NCI-H1694 (cell line): ENCODE results near the gene SLC27A5.
"Not testable (repeated sequence)": the region's sequence is repeated elsewhere in the genome, so short reads cannot be mapped to it uniquely, and the experiment has no call there.

ENCODE experiments used
- DNase-seq: peaks from one replicate; lab custom pipeline; 2025; lab: John Stamatoyannopoulos, UW

SLC27A5 gene

DNA sequence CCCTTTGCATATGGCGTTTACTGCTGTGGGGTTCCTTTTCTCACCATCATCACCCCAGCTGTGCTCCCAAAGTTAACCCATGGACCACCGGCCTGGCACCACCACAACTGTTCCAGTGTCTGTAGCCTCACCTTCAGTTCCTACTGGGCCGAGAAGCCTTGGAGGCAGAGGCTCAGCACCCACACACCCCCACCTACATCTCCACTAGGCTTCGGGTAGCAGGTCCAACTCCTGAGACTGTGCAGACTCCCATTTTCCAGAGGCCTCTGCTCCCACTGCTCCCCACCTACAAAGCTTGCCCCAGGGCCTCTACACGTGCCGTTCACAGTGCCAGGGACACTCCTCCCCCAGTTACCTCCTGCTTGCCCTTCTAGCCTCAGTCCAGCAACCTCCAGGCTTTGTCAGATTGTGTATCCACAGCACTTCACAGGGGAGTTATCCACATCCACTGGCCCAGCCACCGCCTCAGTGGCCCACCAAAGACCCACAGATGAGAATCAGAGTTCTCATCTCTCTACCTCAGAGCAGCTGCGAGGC is 14.1 kb downstream of the SLC27A5 start:
- no peak for DNase-seq

DNA sequence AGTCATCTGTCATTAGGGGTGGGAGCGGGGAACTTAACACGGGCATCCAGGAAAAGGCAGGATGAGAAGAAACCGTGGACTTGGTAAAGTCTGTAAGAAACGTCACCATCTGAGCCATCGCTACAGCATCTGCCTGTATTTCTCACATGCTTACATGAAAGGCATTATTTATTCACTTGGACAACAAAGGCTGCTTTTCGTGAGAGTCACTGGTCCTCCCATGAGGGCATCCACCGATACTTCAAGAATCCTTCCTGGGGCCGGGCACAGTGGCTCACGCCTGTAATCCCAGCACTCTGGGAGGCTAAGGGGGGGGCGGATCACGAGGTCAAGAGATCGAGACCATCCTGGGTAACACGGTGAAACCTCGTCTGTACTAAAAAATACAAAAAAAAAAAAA is 19.5 kb downstream of the SLC27A5 start:
- no peak for DNase-seq

DNA sequence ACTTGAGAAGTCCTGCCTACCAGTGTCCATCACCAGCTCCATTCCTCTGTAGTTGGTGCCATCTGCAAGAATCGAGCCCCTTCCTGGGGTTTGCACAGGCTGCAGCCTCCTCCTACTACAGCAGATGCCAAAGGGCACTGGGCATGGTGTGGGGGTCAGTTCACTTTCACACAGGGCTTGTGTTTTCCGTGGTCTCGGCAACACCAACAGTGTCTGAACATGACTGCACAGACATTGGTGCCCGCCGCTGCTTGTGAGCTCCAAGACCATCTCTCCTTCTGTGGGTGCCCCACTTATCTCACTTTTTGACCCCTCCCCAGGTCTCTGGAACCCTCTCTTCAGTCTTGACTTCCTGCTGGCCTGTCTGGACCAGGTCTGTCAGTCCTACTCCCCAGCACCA is 20.4 kb downstream of the SLC27A5 start:
- no peak for DNase-seq

DNA sequence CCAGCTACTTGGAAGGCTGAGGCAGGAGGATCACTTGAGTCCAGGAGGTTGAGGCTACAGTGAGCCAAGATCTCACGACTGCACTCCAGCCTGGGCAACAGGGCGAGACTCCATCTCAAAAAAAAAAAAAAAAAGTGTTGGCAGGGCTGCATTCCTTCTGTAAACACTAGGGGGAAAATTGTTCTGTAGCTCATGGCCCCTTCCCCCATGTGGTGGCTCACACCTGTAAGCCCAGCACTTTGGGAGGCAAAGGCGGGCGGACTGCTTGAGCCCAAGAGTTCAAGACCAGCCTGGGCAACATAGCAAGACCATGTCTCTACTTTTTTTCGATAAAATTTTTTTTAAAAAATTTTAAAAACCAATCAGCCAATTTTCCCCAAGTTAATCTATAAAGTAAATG is 27.4 kb downstream of the SLC27A5 start:
- not testable (repeated sequence) for DNase-seq

DNA sequence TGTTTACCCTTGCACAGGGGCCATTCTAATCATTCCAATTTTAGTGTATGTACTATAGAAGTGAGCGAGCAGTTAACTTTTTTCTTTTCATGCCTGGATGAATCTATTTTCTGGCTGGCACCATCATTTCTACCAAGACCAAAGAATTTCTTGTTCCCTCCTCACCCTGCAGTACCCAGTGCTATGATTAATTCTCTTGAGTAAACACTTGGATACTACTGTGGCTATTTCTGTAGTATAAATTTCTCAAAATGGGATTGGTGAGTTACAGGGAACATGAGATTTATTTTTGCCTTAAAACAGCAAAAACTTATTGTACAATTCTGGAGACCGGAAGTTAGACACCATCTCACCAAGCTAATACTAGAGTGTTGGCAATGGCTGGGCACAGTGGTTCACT is 28.0 kb downstream of the SLC27A5 start:
- no peak for DNase-seq

DNA sequence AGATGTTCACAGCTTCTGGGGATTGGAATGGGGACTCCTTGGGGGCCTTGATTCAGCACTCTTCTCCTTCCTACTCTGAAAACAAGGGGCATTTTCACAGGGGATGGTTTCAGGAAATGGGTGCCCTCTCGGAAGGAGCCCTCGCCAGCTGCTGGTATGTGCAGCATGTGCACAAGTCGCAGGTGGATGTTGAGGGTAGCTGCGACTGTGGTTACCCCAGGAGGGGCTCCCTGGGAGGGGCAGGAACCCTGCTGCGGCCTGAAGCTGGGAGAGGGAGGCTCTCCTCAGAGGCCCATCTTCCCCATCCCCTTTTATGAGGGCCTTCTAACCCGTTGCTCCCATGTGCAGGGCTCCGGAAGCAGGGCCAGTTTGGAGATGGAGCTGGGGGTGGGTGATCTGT is 29.4 kb downstream of the SLC27A5 start:
- no peak for DNase-seq

DNA sequence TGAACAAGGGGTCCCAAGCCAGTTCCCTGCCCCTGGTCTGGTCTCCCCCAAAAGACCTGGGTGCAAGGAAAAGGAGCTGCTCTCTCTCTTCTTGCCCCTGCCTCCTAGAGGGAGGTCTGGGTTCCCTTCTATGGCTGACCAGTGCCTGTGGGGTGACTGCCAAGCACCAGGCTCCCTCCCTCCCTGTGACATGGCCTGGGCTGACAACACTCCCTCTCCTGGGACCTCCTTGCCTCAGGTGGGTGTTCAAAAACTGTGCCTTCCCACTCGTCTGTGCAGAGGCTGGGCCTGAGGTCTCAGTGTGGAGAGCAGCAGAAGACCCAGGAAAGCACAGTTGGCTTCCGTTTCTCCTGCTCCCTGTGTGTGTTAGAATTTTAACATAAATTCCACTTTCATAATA is 31.0 kb downstream of the SLC27A5 start:
- DNase-seq, result no peak

DNA sequence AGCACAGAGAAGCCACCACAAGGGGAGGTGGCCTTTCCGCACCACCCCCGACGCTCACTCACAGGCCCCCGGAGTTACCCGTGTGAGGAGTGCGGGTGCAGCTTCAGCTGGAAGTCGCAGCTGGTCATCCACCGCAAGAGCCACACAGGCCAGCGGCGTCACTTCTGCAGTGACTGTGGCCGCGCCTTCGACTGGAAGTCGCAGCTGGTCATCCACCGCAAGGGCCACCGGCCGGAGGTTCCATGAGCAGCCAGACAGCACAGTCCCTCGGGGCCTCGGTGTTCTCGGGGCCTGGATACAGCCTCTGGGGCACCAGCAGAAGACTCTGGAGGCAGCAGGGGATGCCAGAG is 31.3 kb downstream of the SLC27A5 start:
- DNase-seq, result no peak

DNA sequence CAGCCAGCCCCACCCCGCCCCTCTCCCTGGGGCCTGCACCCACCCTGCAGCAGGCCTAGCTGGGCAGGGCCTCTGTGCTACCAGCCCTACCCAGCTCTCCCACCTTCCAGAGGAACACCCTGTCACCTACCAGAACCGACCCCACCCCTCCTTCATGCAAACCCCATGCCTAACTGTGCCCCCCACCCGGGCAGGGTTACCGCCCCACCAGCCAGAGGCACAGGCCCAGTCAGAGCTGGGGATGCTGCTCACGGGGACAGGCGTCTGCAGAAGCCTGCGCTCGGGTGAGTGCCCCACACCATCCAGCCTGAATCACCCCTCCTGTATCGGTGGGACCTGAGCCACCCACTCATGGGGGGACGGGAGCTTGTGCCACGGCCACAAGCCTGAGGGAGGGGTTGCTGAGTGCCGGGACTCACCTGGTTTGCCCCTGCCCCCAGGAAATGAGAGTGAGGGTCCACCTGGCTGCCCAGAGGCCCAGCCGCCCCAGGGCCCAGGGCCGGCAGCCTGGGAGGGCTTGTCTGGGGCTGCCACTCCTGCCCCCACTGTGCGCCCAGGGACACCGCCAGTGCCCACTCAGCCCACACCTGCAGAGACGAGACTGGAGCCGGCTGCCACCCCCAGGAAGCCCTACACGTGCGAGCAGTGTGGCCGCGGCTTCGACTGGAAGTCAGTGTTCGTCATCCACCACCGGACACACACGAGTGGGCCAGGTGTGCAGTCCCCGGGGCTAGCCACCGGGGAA is 31.9 kb downstream of the SLC27A5 start:
- DNase-seq, result no peak

DNA sequence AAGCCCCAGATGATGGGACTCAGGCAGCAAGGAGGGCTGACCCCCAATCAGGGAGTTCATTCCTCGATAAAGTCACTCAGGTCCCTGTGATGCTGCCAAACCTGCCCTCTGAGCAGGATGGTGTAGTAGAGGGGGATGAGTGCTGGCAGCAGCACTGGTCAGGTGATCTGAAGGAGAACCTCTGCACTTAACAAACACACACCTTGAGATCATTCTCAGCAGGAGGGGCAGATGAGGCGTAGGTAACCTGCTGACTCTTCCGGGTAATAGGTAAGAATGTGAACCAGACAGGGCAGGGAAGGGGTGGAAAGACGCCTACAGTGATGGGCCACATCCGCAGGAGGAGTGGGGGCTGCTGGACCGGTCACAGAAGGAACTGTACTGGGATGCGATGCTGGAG is 32.5 kb downstream of the SLC27A5 start:
- DNase-seq, result no peak

DNA sequence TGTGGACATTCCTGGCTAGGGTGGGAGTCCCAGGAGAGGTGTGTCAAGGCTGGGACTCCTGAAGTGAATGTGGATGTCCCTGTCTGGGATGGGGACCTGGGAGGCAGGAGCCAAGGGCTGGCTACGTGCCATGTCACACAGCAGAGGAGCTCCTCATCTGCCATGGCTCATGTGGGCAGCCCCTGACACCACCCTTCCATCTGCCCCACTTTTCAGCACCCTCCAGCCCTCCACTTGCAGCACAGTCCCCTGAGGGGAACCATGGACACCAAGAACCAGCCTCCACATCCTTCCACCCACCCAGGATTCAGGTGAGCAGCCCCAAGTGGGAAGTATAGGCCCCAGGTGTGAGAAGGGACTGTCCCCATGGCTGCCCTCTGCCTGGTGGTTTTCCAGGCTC is 33.9 kb downstream of the SLC27A5 start:
- no peak for DNase-seq

DNA sequence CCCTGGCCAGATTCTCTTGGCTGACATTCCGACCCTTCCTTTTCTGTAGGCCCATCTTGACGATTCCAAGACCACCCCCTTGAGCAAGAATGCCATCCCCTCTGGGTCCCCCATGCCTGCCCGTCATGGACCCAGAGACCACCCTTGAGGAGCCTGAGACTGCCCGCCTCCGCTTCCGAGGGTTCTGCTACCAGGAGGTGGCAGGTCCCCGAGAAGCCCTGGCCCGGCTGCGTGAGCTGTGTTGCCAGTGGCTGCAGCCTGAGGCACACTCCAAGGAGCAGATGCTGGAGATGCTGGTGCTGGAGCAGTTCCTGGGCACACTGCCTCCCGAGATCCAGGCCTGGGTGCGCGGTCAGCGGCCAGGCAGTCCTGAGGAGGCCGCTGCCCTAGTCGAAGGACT is 34.7 kb downstream of the SLC27A5 start:
- no peak for DNase-seq

DNA sequence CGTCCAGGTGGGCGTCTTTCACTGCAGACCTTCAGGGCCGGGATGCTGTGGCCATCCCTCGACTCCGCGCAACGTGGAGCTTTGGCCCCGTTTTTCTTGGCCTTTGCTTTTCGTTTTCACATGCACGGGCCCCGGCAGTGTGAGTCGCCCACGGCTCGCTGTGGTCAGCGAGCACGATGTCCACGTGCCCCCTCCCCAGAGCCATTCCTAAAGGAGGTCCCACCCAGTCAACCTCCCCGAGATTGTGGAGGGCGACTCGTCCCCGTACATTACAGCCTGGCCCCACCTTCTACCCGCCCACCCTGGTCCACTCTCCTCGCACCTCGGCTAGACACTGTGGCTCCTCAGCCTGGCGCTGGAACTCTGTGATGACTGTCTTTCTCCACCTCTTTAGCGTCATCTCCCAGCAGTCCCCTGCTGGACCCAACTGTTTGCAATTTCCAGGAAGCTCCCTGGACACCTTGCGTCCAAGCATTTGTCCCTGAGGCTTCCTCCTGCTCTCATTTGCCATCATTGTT is 35.2 kb downstream of the SLC27A5 start:
- DNase-seq, result no peak

DNA sequence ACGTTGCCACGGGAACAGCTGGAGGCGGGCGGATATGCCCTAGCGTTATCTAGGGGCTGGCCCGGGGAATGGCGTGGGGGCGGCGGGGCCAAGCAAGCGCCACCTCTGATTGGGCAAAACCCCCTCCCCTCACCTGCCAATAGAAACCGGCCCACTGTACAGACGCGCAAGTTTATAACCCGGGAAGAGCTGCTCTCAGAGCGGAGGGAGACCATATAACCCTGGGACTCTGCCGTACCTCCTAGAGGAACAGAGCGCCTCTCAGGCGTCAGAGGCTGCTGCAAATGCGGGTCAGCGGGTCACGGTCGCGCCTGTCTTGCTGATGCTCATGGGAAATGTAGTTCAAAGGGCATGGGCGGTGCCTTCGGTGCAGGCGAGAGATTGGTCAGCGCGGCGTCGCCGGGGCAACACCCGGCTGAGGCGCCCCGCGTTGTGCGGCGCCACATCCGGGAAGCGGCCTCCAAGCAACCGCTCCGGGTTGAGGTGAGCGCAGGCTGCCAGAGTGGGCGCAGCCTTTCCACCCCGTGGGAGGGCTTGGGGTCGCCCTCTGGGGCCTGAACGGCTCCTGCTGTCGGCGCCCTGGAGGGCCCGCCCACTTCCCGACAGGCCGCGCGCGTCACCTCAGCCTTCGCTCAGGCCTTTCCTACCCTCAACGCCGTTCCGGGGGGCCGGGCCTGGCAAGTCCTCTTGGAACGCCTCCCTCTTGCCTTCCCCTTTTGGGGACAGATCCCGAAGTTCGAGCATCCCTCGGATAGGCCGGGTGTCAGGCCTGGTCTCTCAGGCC is 35.9 kb downstream of the SLC27A5 start, which contains the start of gene ZNF446:
Gene ZNF446, plus strand, starts transcription at position 639 of the 784 bp plus-strand sequence. CDS start 867 bp downstream, outside the sequence.
- DNase-seq, result peak; percentile 93

DNA sequence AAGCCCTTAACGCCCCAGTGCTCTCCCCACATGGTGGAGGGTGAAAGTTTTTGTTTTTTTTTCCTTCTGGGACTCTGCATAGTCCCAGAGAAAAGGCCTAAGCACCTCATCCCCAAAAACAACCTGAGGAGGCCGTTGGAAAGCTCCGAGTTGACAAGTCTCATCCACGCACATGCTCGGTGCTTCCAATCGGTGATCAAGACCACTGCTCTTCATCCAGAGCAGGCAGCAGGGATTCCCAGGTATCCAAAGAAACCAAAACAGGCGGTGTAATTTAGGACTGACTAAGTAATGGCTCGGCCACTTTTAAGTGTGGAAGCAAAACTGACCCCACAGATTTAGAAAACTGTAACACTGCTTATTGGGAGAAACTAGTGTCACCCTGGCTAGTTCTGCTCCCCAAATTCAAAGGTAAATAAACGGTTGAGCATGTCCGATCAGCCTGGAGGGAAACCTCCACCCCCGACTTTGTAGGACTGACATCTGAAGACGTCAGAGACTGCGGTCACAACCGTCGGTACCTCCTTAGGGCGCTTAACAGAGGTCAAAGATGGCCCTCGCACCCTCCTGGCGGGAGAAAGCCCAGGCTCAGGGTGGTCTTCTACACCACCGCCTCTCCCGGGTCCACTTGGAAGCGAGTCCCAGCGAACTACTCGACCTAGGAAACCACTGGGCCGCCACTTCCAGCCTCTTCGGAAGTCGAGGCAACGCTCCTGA is 36.6 kb downstream of the SLC27A5 start:
- no peak for DNase-seq

DNA sequence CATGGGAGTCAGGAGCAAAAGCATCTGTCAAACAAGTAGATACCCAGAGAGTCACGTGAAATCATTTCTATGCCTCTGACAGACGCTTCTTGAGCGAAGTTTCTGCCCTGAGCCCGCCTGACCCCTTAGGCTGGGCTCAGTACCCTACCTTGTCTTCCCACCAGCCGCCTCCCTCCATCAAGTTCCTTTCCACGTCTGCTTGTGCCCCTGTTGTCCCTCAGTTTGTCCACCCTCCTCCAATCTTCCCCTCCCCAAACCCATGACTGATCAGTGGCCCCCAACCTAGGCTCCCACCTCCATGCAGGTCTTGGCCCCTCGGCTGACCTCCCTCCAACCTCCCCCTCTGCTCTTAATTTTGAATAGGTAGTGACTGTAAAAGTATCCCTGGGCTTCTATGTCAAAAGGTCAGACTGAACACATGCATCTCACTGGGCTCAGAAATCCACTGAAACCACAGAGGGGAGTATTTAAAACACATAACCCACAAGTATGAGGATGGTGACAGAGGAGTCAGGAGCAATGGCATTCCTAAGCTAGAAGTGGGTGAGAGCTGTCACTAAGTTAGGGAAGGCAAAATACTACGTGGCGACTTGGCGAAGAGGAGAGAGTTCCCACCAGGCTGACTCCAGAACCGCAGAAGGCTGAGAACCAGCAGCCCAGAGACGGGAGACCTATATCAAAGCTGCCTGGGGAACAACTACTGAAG is 37.3 kb downstream of the SLC27A5 start:
- DNase-seq, result no peak

DNA sequence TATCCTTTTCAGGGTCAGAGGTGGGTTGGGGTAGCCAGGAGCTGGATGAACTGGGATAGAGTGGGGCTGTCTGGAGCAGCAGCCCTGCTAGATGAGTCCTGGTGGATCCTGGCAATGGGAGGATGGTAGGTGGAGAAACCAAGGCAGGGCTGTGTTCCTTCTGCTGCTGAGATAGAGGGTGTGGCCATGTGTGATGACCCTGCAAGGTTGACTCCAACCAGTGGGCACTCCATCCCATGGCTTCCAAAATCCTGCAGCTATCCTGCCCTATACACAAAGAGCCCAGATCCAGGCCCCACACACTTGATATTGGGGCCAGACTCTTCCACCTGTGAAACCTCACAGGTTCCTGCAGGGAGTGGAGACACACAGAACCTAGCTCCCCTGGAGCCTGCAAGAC is 38.0 kb downstream of the SLC27A5 start:
- no peak for DNase-seq

DNA sequence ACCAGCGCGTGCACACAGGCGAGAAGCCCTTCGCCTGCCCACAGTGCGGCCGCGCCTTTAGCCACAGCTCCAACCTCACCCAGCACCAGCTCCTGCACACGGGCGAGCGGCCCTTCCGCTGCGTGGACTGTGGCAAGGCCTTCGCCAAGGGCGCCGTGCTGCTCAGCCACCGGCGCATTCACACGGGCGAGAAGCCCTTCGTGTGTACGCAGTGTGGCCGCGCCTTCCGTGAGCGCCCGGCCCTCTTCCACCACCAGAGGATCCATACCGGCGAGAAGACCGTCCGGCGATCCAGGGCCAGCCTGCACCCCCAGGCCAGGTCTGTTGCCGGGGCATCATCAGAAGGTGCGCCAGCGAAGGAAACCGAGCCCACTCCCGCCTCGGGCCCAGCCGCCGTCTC is 40.1 kb downstream of the SLC27A5 start:
- DNase-seq, result no peak

DNA sequence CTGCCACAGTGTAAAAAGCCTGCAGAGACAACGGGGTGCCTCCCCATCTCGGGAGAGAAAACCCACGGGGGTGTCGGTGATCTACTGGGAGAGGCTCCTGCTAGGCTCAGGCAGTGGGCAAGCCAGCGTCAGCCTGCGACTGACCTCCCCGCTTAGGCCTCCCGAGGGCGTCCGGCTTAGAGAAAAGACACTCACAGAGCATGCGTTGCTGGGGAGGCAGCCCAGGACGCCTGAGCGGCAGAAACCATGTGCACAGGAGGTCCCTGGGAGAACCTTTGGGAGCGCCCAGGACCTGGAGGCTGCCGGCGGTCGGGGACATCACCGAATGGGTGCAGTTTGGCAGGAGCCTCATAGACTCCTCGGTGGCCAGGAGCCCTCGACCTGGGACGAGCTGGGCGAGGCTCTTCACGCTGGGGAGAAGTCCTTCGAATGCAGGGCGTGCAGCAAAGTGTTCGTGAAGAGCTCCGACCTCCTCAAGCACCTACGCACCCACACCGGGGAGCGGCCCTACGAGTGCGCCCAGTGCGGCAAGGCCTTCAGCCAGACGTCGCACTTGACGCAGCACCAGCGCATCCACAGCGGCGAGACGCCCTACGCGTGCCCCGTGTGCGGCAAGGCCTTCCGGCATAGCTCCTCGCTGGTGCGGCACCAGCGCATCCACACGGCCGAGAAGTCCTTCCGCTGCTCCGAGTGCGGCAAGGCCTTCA is 40.8 kb downstream of the SLC27A5 start:
- not testable (repeated sequence) for DNase-seq

DNA sequence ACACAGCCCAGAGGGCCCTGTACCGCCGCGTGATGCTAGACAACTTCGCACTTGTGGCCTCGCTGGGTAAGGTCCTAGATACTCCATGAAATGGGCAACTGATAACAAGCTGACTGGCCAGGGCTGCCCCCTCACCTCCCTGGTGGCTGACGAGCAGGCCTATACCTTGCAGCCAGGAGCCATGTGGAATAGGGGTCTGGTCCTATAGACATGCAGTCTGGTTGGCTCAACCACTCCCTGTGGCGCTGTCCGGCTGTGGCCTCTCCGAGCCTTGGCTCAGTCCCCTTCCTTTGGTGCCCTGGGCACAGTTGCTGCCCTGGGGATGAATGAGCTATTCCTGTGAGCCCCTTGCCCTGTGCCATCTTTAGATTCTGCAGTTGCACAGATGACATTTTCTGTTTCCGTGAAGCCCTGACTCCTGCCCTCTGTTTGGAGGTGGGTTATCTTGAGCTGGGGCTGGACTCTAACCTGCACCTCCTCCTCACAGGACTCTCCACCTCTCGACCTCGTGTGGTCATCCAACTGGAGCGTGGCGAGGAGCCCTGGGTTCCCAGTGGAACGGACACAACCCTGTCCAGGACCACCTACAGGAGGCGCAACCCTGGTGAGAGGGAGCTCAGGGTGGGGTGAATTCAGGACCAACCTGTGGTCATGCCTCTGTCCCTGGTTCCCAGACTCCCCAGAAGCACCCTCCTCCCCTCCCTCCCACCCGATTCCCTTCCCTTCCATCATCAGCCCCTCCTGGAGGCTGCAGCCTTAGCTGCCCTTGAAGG is 42.4 kb downstream of the SLC27A5 start:
- DNase-seq, result no peak
